ENCODE data around the gene ARID5B.

The ARID5B gene

GRCh38 chr10:62002753-62003152 is 101.3 kb downstream of the ARID5B start:
- no peak overlapping the region for H3K14ac ChIP-seq (ENCODE audit: low read length)
- peaks cover 0 to 2% of the 10 kb centered on the region in 2 experiments for H3K4me1 ChIP-seq (ENCODE audit: control insufficient read depth in 1 of 2, insufficient read depth in 2 of 2, low read length in 2 of 2)
- no peak overlapping the region for H3K4me3 ChIP-seq (ENCODE audit: low read depth, low read length)
- H2BK12ac ChIP-seq (ENCODE audit: low read length): no peak overlapping the region
- H2BK120ac ChIP-seq (ENCODE audit: insufficient read depth, low read length, poor library complexity): no peak overlapping the region
- no peaks in the 10 kb centered on the region for H3K79me2 ChIP-seq (ENCODE audit: control insufficient read depth, insufficient read depth, low read length, poor library complexity)
- H4K12ac ChIP-seq (ENCODE audit: low read depth, low read length): no peak overlapping the region
- H3K36me3 ChIP-seq (ENCODE audit: control insufficient read depth in 1 of 2, insufficient read depth in 2 of 2, low read length in 2 of 2): peaks cover 0 to 4% of the 10 kb centered on the region in 2 experiments
- H3K4ac ChIP-seq (ENCODE audit: low read depth, low read length): no peak overlapping the region
- H4K8ac ChIP-seq (ENCODE audit: low read depth, low read length): no peak overlapping the region
- no peak overlapping the region for H3K27ac ChIP-seq (ENCODE audit: low read depth, low read length)
- no peaks in the 10 kb centered on the region for H3K79me1 ChIP-seq (ENCODE audit: low read length)
- no peaks in the 10 kb centered on the region for H3K9me3 ChIP-seq (ENCODE audit: insufficient read depth, low read depth, low read length)
- H3K4me2 ChIP-seq (ENCODE audit: low read length): no peak overlapping the region
- no peak overlapping the region for H2AFZ ChIP-seq (ENCODE audit: insufficient read depth, low read length, poor library complexity)
- no peak overlapping the region for H3K9ac ChIP-seq (ENCODE audit: low read length)
- H2BK5ac ChIP-seq (ENCODE audit: low read depth, low read length, poor library complexity): no peak overlapping the region
- H4K91ac ChIP-seq (ENCODE audit: low read depth, low read length): no peak overlapping the region
- DNase-seq: no peak
- no peak overlapping the region for H3K18ac ChIP-seq (ENCODE audit: low read length)
- WGBS (ENCODE audit: extremely low coverage, insufficient coverage, insufficient read length): no CpG with 5 or more reads among the region's 3 CpGs
- no peaks in the 10 kb centered on the region for H3K27me3 ChIP-seq (ENCODE audit: insufficient read depth, low read length)
- no peak overlapping the region for H2AK5ac ChIP-seq (ENCODE audit: low read length)
- H3K23ac ChIP-seq (ENCODE audit: low read length): no peak overlapping the region

GRCh38 chr10:62004042-62004441 is 102.5 kb downstream of the ARID5B start:
- H4K12ac ChIP-seq (ENCODE audit: low read depth, low read length): no peak overlapping the region
- no CpG with 5 or more reads among the region's 3 CpGs for WGBS (ENCODE audit: extremely low coverage, insufficient coverage, insufficient read length)
- H2BK12ac ChIP-seq (ENCODE audit: low read length): no peak overlapping the region
- no peak overlapping the region for H4K8ac ChIP-seq (ENCODE audit: low read depth, low read length)
- H3K36me3 ChIP-seq (ENCODE audit: control insufficient read depth in 1 of 2, insufficient read depth in 2 of 2, low read length in 2 of 2): no peaks in the 10 kb centered on the region
- H3K27me3 ChIP-seq (ENCODE audit: insufficient read depth, low read length): no peaks in the 10 kb centered on the region
- no peak overlapping the region for H2BK120ac ChIP-seq (ENCODE audit: insufficient read depth, low read length, poor library complexity)
- no peak overlapping the region for H3K23ac ChIP-seq (ENCODE audit: low read length)
- H3K18ac ChIP-seq (ENCODE audit: low read length): no peak overlapping the region
- H2AFZ ChIP-seq (ENCODE audit: insufficient read depth, low read length, poor library complexity): no peak overlapping the region
- H3K79me2 ChIP-seq (ENCODE audit: control insufficient read depth, insufficient read depth, low read length, poor library complexity): no peaks in the 10 kb centered on the region
- no peak overlapping the region for H3K4me2 ChIP-seq (ENCODE audit: low read length)
- H3K4me1 ChIP-seq (ENCODE audit: control insufficient read depth in 1 of 2, insufficient read depth in 2 of 2, low read length in 2 of 2): peaks cover 1 to 4% of the 10 kb centered on the region in 2 experiments
- no peak overlapping the region for H3K14ac ChIP-seq (ENCODE audit: low read length)
- H3K4me3 ChIP-seq (ENCODE audit: low read depth, low read length): no peak overlapping the region
- no peak overlapping the region for H4K91ac ChIP-seq (ENCODE audit: low read depth, low read length)
- no peak overlapping the region for H2BK5ac ChIP-seq (ENCODE audit: low read depth, low read length, poor library complexity)
- H3K4ac ChIP-seq (ENCODE audit: low read depth, low read length): no peak overlapping the region
- no peak for DNase-seq
- peaks cover 2% of the 10 kb centered on the region for H3K79me1 ChIP-seq (ENCODE audit: low read length)
- H2AK5ac ChIP-seq (ENCODE audit: low read length): no peak overlapping the region
- H3K9ac ChIP-seq (ENCODE audit: low read length): no peak overlapping the region
- H3K9me3 ChIP-seq (ENCODE audit: insufficient read depth, low read depth, low read length): no peaks in the 10 kb centered on the region
- no peak overlapping the region for H3K27ac ChIP-seq (ENCODE audit: low read depth, low read length)

GRCh38 chr10:62005281-62005680 is 103.8 kb downstream of the ARID5B start:
- H2AK5ac ChIP-seq (ENCODE audit: low read length): no peak overlapping the region
- peaks cover 2 to 4% of the 10 kb centered on the region in 2 experiments for H3K4me1 ChIP-seq (ENCODE audit: control insufficient read depth in 1 of 2, insufficient read depth in 2 of 2, low read length in 2 of 2)
- no peak overlapping the region for H4K91ac ChIP-seq (ENCODE audit: low read depth, low read length)
- WGBS (ENCODE audit: extremely low coverage, insufficient coverage, insufficient read length): no CpG with 5 or more reads among the region's 2 CpGs
- no peak overlapping the region for H4K8ac ChIP-seq (ENCODE audit: low read depth, low read length)
- no peak overlapping the region for H3K4me3 ChIP-seq (ENCODE audit: low read depth, low read length)
- H3K79me2 ChIP-seq (ENCODE audit: control insufficient read depth, insufficient read depth, low read length, poor library complexity): no peaks in the 10 kb centered on the region
- H3K9ac ChIP-seq (ENCODE audit: low read length): no peak overlapping the region
- H3K27ac ChIP-seq (ENCODE audit: low read depth, low read length): no peak overlapping the region
- no peak overlapping the region for H2AFZ ChIP-seq (ENCODE audit: insufficient read depth, low read length, poor library complexity)
- H3K18ac ChIP-seq (ENCODE audit: low read length): no peak overlapping the region
- no peak overlapping the region for H3K4ac ChIP-seq (ENCODE audit: low read depth, low read length)
- H2BK5ac ChIP-seq (ENCODE audit: low read depth, low read length, poor library complexity): no peak overlapping the region
- H2BK120ac ChIP-seq (ENCODE audit: insufficient read depth, low read length, poor library complexity): no peak overlapping the region
- no peak overlapping the region for H4K12ac ChIP-seq (ENCODE audit: low read depth, low read length)
- no peaks in the 10 kb centered on the region for H3K9me3 ChIP-seq (ENCODE audit: insufficient read depth, low read depth, low read length)
- no peaks in the 10 kb centered on the region for H3K36me3 ChIP-seq (ENCODE audit: control insufficient read depth in 1 of 2, insufficient read depth in 2 of 2, low read length in 2 of 2)
- peaks cover 2% of the 10 kb centered on the region for H3K79me1 ChIP-seq (ENCODE audit: low read length)
- no peak overlapping the region for H3K4me2 ChIP-seq (ENCODE audit: low read length)
- H3K27me3 ChIP-seq (ENCODE audit: insufficient read depth, low read length): no peaks in the 10 kb centered on the region
- H2BK12ac ChIP-seq (ENCODE audit: low read length): no peak overlapping the region
- no peak overlapping the region for H3K23ac ChIP-seq (ENCODE audit: low read length)
- DNase-seq: no peak
- no peak overlapping the region for H3K14ac ChIP-seq (ENCODE audit: low read length)

- no CpG with 5 or more reads among the region's 3 CpGs for WGBS (ENCODE audit: extremely low coverage, insufficient coverage, insufficient read length)
Observed at GRCh38 chr10:62005687-62006086, 104.2 kb downstream of the ARID5B start.

More at GRCh38 chr10:62005687-62006086, 104.2 kb downstream of the ARID5B start:
- H4K91ac ChIP-seq (ENCODE audit: low read depth, low read length): no peak overlapping the region
- peaks cover 2 to 4% of the 10 kb centered on the region in 2 experiments for H3K4me1 ChIP-seq (ENCODE audit: control insufficient read depth in 1 of 2, insufficient read depth in 2 of 2, low read length in 2 of 2)
- H2BK120ac ChIP-seq (ENCODE audit: insufficient read depth, low read length, poor library complexity): no peak overlapping the region
- no peak overlapping the region for H3K27ac ChIP-seq (ENCODE audit: low read depth, low read length)
- no peaks in the 10 kb centered on the region for H3K36me3 ChIP-seq (ENCODE audit: control insufficient read depth in 1 of 2, insufficient read depth in 2 of 2, low read length in 2 of 2)
- no peak overlapping the region for H3K23ac ChIP-seq (ENCODE audit: low read length)
- H4K8ac ChIP-seq (ENCODE audit: low read depth, low read length): no peak overlapping the region
- no peaks in the 10 kb centered on the region for H3K79me2 ChIP-seq (ENCODE audit: control insufficient read depth, insufficient read depth, low read length, poor library complexity)
- H3K18ac ChIP-seq (ENCODE audit: low read length): no peak overlapping the region
- no peak overlapping the region for H3K4me3 ChIP-seq (ENCODE audit: low read depth, low read length)
- H2AFZ ChIP-seq (ENCODE audit: insufficient read depth, low read length, poor library complexity): no peak overlapping the region
- no peak overlapping the region for H2AK5ac ChIP-seq (ENCODE audit: low read length)
- no peak overlapping the region for H2BK12ac ChIP-seq (ENCODE audit: low read length)
- no peak overlapping the region for H3K9ac ChIP-seq (ENCODE audit: low read length)
- H3K9me3 ChIP-seq (ENCODE audit: insufficient read depth, low read depth, low read length): no peaks in the 10 kb centered on the region
- no peak for DNase-seq
- H3K14ac ChIP-seq (ENCODE audit: low read length): no peak overlapping the region
- no peak overlapping the region for H3K4ac ChIP-seq (ENCODE audit: low read depth, low read length)
- no peak overlapping the region for H2BK5ac ChIP-seq (ENCODE audit: low read depth, low read length, poor library complexity)
- H3K4me2 ChIP-seq (ENCODE audit: low read length): no peak overlapping the region
- no peaks in the 10 kb centered on the region for H3K27me3 ChIP-seq (ENCODE audit: insufficient read depth, low read length)
- no peak overlapping the region for H4K12ac ChIP-seq (ENCODE audit: low read depth, low read length)
- peaks cover 2% of the 10 kb centered on the region for H3K79me1 ChIP-seq (ENCODE audit: low read length)
